Thyroid gland (tissue), 4 donors: ENCODE measurements around the gene ACACA. TPM values are rescaled to one million over a fixed set of nuclear protein-coding genes. Genes with fewer than 3 reads are reported as not detected.

ENCODE experiments used
- DNase-seq, 2 donors: peaks; one replicate each; pipeline ENCODE4 v3.0.0-alpha.2; 2019
- H3K27ac ChIP-seq, 3 donors: fragments of 200-600 bp; sonication (generic); 1 replicate in 2 of 3; 2 replicates in 1 of 3; pipeline ENCODE4 v1.5.1; 2016 to 2019; ENCODE audit warnings: mild to moderate bottlenecking in 1 of 3, moderate library complexity in 1 of 3
- H3K27me3 ChIP-seq: fragments of 200-600 bp; sonication (generic); one replicate; pipeline ENCODE4 v1.5.1; 2019
- H3K36me3 ChIP-seq, 2 donors: fragments of 200-600 bp; sonication (generic); one replicate each; pipeline ENCODE4 v1.5.1; 2016 to 2019
- H3K4me1 ChIP-seq, 2 donors: fragments of 200-600 bp; sonication (generic); one replicate each; pipeline ENCODE4 v1.5.1; 2017 to 2019
- H3K4me3 ChIP-seq, 3 donors: fragments of 200-600 bp; sonication (generic); replicated peaks in 1 of 3; 1 replicate in 2 of 3; 2 replicates in 1 of 3; pipeline ENCODE4 v1.5.1; 2016; ENCODE audit warnings: mild to moderate bottlenecking in 1 of 3
- H3K9me3 ChIP-seq: fragments of 200-600 bp; sonication (generic); one replicate; pipeline ENCODE4 v1.5.1; 2017
- CTCF ChIP-seq, 6 experiments: fragments of 200-600 bp in 3 of 6; fragments of 450-650 bp in 3 of 6; sonication (generic) in 3 of 6; IDR thresholded peaks; one replicate each; pipeline ENCODE4 v1.5.1; 2016 to 2019; ENCODE audit warnings: antibody characterized with exemption in 6 of 6, mild to moderate bottlenecking in 2 of 6, inconsistent platforms in 1 of 6, moderate library complexity in 1 of 6
- POLR2A ChIP-seq, 2 donors: fragments of 450-650 bp; IDR thresholded peaks; one replicate each; pipeline ENCODE4 v1.6.1; 2017; ENCODE audit warnings: antibody characterized with exemption in 2 of 2, mild to moderate bottlenecking in 2 of 2, moderate library complexity in 1 of 2
- WGBS, 2 donors: methylation state at CpG; one replicate each; pipeline ENCODE4 v1.1.5; 2017; 5-methylcytosine and 5-hydroxymethylcytosine counted together
- intact Hi-C: fragments of 100-400 bp; cut with DNase I; formaldehyde crosslinking; loops from one replicate; pipeline ENCODE4 v1.15.1; 2023
- total RNA-seq, 4 donors: library from RNA; depleted of rRNA; stranded (reverse); fragments of >200 nt; gene quantifications; one replicate each; pipeline ENCODE4 v1.2.3, GENCODE V29; 2016

The ACACA gene
- total RNA-seq, 4 donors from 2014 or later = 27.2 to 55.7 (median 38.4) TPM

GRCh38 chr17:37086948-37087347 lies 319.7 kb downstream of the ACACA start:
- Histone ChIP-seq H3K4me1 (no peaks in the 10 kb centered on the region), H3K27me3 (no peaks in the 10 kb centered on the region), H3K9me3 (no peaks in the 10 kb centered on the region), H3K4me3 (no peak overlapping the region), H3K36me3 (peaks cover 0 to 6% of the 10 kb centered on the region in 2 donors), H3K27ac (no peak overlapping the region)
- TF ChIP-seq POLR2A (IDR thresholded peaks at IDR 0.05) (no peak), CTCF (IDR thresholded peaks at IDR 0.05) (no peak)
- 89 to 92% methylated on average over 3 of the region's 3 CpGs for WGBS, 2 donors
- DNase-seq = no peak
- intact Hi-C loops = no loop called here

GRCh38 chr17:37086334-37086733 lies 320.3 kb downstream of the ACACA start:
- Histone ChIP-seq H3K27ac (no peak overlapping the region), H3K4me1 (no peaks in the 10 kb centered on the region), H3K36me3 (peaks cover 0 to 6% of the 10 kb centered on the region in 2 donors), H3K4me3 (no peak overlapping the region), H3K9me3 (no peaks in the 10 kb centered on the region), H3K27me3 (no peaks in the 10 kb centered on the region)
- no peak for TF ChIP-seq CTCF (IDR thresholded peaks at IDR 0.05)
- TF ChIP-seq POLR2A (IDR thresholded peaks at IDR 0.05) = no peak
- DNase-seq = peak; percentile 67 to 78
- intact Hi-C loops = no loop called here
- WGBS, 2 donors = 56 to 69% methylated on average over 3 of the region's 3 CpGs

DNA sequence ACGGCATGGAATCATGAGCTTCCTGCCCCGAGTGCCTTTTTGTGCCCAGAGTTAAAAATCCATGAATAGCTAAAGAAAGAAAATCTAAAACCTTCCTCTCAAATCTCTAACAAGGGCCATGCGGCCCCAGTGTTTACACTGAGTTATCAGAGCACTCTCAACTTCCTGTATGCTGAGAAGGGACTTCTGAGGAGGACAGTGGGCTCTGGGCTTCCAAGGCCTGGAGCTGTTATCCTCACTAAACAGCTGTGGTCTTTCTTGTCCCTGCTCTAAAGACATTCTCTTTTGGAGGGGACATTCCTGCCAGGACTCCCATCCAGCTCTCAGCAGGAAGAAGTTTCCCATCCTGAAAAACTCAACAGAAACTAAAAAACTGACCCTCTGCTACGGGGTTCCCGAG lies 322.3 kb downstream of the ACACA start:
- Histone ChIP-seq H3K4me1 (no peaks in the 10 kb centered on the region), H3K4me3 (no peak overlapping the region), H3K36me3 (peaks cover 0 to 6% of the 10 kb centered on the region in 2 donors), H3K27me3 (no peaks in the 10 kb centered on the region), H3K9me3 (no peaks in the 10 kb centered on the region), H3K27ac (no peak overlapping the region)
- 81 to 91% methylated on average over 5 of the region's 5 CpGs for WGBS, 2 donors
- DNase-seq = no peak
- TF ChIP-seq POLR2A (IDR thresholded peaks at IDR 0.05) (no peak), CTCF (IDR thresholded peaks at IDR 0.05) (no peak)
- intact Hi-C loops = no loop called here

GRCh38 chr17:37083456-37083855 lies 323.2 kb downstream of the ACACA start:
- no peaks in the 10 kb centered on the region for H3K9me3 ChIP-seq
- TF ChIP-seq POLR2A (IDR thresholded peaks at IDR 0.05) = no peak
- no peak for TF ChIP-seq CTCF (IDR thresholded peaks at IDR 0.05)
- H3K27me3 ChIP-seq = no peaks in the 10 kb centered on the region
- H3K4me1 ChIP-seq = no peaks in the 10 kb centered on the region
- 73 to 83% methylated on average over 6 of the region's 6 CpGs for WGBS, 2 donors
- H3K36me3 ChIP-seq = peaks cover 0 to 6% of the 10 kb centered on the region in 2 donors
- no peak overlapping the region for H3K4me3 ChIP-seq
- intact Hi-C loops = no loop called here
- H3K27ac ChIP-seq = no peak overlapping the region
- no peak for DNase-seq

- H3K4me3 ChIP-seq = no peak overlapping the region
- H3K36me3 ChIP-seq = peaks cover 0 to 6% of the 10 kb centered on the region in 2 donors
- no peak for DNase-seq
- H3K27me3 ChIP-seq = no peaks in the 10 kb centered on the region
- H3K4me1 ChIP-seq = no peaks in the 10 kb centered on the region
- intact Hi-C loops = no loop called here
- TF ChIP-seq CTCF (IDR thresholded peaks at IDR 0.05) = no peak
- TF ChIP-seq POLR2A (IDR thresholded peaks at IDR 0.05) = no peak
- 86 to 88% methylated on average over 4 of the region's 4 CpGs for WGBS, 2 donors
- H3K9me3 ChIP-seq = no peaks in the 10 kb centered on the region
- no peak overlapping the region for H3K27ac ChIP-seq
Measured at GRCh38 chr17:37082985-37083384, 323.7 kb downstream of the ACACA start.
